ENCODE data around the gene RAD51.

The RAD51 gene

DNA sequence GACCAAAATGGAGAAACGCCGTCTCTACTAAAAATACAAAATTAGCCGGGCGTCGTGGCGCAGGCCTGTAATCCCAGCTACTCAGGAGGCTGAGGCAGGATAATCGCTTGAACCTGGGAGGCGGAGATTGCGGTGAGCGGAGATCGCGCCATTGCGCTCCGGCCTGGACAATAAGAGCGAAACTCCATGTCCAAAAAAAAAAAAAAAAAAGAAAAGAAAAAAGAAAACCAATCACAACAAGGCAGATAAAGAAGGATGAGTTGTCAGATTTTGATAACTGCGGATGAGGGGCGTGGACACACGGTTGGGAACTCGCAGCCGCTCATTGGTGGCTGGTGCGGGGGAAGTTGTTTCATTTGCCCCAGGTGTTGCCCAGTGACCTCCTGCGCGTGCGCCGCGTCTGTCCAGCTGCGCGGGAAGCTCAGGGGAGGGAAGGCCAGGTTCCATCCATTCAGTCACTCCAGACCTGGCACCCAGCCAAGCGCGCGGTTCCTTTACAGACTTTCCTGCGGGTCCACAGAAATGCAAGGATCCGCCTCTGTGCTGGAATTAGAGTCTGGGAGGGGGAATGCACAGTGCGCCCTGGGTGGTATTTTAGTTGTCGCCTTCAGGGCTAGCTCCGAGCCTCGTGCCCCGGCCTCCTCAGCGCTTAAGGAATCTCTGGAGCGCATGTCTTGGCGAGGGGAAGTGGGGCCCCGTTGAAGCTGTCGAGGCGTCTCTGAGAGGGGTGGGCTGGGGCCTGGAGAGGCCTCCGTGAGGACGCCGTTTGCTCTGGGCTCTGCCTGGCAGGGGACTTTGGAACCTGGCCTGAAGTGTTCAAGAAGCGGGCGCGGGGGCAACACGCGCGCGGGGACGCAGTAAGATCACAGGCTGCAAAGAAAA is 68.2 kb downstream of the RAD51 start:
- DNase-seq (ENCODE audit: low read depth) = no peak

DNA sequence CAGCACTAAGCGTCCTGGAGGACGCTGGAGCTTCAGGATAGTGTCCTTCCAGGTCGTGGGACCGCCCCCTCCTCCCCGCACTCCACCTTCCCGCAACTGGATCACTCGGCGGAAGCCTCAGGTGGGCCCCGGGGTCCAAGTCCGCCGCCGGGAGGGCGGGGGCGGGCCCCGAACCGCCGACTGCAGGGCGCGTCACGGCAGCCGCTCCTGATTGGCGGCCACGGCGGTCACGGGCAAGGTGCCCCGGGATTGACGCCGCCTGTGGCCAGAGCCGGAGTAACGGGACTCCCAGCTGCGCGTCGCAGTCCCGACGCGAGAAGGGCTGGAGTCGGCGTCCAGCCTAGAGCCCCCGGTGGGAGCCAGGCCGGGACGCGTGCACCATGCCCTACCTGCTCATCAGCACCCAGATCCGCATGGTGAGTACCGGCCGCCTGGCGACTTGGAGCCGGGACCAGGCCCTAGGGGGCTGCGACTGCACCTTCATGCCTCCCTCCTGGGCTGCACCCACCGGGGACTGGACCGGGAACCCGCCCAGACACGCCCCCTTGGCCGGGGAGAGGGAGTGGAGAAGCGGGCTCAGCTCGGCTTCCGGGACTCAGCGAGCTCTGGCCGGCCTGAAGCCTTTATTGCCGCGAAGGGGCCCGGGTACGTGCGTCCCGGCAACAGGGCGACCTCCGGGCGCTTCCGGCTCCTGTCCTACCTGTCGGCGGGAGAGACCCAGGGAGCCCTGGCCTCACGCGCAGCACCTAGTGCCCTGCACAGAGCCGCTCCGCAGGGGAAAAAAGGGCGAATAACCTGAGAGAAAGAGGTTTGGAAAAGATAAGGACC is 69.0 kb downstream of the RAD51 start, which contains the start of gene GCHFR:
GCHFR (plus strand) TSS at position 268 of the 828 bp plus-strand sequence; CDS start at position 381, 113 bp downstream.
- DNase-seq (ENCODE audit: low read depth) = no peak

GRCh38 chr15:40764629-40765103 is 69.7 kb downstream of the RAD51 start:
- DNase-seq (ENCODE audit: low read depth) = no peak

DNA sequence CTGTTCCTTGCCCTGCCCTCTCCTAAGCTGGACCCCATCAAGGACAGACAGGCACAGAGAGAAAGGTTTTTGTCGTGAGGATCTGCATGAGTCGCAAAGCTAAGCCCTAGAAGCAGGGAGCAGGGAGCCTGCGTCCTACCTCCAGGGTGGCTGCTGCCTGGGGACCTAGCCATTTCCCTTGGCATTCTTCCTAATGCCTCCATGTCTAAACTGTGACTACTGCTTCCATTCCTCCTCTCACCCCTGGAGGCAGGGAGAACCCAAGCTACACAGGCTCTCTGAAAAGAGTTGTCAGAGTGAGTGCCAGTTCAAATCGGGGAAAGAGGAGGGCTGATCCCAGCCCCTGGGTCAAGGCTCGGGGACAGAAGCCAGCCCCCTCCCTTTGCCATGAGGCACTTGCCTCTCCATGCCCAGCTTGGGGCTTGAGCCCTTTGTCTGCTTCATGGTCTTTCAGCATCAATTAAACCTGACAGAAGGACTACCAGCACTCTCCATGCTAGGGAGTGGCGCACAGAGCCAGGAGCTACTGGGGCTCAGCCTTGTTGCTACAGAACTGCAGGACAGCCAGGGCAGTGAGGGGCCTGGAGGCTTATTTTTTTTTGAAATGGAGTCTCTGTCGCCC is 71.3 kb downstream of the RAD51 start:
- no peak for DNase-seq (ENCODE audit: low read depth)

DNA sequence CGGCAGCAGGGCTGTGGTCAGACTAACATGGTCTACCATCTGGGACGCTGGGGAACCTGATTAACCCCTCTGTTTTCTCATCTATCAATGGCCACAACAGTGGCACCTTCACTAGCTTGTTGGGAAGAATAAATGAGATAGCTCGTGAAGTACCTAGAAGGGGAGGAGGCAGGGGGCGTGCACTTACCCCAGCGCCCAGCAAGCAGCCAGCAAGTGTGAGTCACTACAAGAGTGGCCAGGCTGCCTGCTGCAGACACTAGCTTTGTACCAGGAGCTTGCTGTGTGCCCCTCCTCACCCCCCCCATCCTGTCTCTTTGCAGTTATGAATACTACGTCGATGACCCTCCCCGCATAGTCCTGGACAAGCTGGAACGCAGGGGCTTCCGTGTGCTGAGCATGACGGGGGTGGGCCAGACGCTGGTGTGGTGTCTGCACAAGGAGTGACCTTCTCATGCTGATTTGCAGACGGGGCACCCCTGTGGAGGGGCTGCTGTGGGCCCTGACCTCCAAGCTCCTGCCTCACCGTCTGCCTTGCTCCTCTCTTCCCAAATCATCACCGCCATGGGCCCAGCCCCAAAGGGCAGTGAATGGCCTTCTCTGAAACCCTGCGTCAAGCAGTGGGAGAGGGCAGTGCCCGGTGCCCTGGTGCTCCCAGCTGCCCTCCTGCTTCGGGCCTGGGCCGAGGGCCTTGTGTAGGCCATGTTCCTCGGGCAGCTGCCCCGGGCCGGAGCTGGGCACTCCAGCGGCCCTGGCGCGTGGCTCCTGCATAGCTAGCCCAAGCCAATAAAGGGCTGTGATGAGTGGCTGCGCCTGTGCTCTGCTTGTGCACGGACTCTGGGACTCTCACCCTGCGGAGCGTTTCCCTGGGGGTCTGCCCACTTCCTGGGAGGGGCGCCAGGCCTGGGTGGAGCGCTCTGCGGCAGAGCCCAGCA is 72.2 kb downstream of the RAD51 start:
- no peak for DNase-seq (ENCODE audit: low read depth)

- DNase-seq (ENCODE audit: low read depth) = no peak
Measured at GRCh38 chr15:40767838-40768500, 73.0 kb downstream of the RAD51 start.

DNA sequence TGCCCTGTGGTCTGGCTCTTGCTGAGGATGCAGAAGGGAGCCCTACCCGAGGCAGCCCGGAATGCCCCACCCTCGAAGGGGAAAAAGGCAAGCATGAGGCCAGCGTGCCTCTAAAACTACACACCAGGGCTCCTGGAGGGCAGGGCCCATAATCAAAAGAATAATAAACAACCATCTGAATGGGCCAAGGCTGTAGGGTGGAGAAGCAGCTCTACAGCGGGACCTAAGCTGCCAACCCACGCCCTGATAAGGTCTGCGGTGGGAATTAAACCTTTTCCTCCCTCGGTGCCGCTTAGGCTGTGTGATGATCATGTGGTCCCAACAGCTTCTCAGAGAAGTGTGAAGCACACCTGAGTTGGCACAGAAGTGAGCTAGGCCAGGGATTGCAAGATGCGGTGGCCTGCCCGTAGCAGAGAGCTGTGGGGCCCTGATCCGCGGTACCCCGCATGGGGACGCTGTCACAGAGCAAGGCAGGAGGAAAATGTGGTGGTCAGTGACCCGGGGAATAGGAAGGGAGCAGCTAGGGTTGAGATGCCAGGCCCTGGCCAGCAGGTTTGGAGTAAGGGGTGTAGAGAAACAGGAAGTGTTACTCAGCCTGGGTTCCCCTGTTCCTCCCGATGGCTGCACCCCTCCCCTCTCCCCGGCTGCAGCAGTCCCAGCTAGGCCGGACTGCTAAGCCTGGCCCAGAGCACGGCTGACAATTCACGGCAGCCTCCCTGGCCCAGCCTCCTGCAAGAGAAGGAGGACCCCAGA is 73.7 kb downstream of the RAD51 start:
- no peak for DNase-seq (ENCODE audit: low read depth)

DNA sequence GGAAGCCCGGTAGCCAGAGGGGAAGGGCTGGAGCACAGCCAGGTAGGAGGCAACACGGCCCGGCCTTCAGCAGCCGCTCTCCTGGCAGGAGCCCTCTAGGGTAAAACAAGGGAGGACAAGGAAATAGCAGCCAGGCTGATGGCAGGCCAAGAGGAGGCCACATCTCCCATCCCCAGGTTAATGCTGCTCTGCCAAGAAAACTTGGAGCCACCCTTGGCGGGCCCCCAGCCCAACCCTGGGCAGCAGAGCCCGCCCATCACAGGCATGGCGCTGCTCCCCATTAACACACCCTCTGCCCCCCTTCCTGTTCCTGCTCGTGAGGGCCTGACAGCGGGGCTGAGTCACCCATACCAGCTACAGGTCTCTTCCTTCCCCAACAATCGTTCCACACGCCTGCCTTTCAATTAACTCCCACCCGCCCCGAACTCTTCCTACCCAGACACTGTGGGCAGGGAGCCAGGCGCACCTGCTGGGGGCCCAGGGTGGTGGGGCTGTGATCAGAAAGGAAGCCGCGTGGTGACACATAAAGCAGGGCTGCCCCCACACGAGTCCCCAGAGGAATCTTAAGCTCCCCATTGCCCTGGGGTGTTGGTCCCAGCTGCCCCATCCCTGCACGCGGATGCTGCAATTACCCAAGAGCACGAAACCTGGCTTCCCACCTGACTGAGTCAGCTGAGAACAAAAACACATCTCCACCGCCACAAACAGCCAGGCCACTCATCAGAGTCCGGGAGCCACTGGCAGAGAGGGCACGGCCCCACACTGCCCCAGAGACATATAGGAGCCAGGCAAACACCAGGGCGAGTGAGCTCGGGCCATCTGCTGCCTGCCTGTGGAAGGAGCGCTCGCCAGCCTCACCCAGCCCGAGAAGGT is 74.5 kb downstream of the RAD51 start, which contains the start of gene C15orf62:
C15orf62 (plus strand) TSS at position 707 of the 873 bp plus-strand sequence. CDS start 516 bp downstream, outside the sequence.
- no peak for DNase-seq (ENCODE audit: low read depth)

DNA sequence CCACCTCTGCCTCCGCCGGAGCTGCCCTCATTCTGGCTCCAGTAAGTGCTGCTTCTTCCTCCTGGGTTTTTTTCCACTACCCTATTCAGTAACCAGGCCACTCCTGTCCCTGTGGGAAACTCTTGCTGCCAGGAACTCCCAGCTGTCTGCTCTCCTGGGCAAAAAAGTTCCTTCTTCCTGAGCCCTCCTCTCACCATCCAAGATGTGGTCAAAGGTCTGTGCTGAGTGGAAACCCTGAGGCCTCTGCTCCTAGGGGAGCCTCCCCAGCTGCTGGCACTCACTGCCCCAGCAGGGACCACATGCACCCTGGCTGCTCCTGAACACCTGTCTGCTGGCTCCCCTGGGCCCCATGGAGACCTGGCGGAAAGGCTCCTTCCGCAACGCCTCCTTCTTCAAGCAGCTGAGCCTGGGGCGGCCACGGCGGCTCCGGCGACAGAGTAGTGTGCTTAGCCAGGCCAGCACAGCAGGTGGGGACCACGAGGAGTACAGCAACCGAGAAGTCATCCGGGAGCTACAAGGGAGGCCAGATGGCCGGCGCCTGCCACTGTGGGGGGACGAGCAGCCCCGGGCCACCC is 75.3 kb downstream of the RAD51 start:
- DNase-seq (ENCODE audit: low read depth) = no peak

GRCh38 chr15:40771242-40771641 is 76.3 kb downstream of the RAD51 start:
- no peak for DNase-seq (ENCODE audit: low read depth)

GRCh38 chr15:40772014-40772413 is 77.0 kb downstream of the RAD51 start:
- DNase-seq (ENCODE audit: low read depth) = no peak

GRCh38 chr15:40773496-40773895 is 78.5 kb downstream of the RAD51 start:
- no peak for DNase-seq (ENCODE audit: low read depth)

DNA sequence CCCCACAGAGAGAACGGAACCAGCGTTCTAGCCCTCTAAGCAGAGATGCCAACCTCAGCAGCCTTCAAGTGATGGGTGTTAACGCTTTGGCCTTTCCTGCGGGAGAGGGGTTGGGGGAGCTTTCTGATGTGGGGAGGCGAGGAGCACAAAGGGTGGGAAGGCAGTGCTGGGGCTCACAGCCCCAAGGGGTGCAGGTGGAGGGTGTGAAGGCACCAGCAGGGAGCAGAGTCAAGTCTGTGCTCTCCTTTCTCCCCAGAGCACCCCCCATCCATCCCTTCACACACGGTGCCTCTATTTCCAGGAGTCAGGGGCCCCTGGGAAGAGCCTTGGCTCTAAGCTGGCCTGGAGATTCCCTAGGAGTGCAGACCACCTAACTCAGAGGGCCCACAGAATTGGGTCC is 78.9 kb downstream of the RAD51 start:
- DNase-seq (ENCODE audit: low read depth) = no peak

DNA sequence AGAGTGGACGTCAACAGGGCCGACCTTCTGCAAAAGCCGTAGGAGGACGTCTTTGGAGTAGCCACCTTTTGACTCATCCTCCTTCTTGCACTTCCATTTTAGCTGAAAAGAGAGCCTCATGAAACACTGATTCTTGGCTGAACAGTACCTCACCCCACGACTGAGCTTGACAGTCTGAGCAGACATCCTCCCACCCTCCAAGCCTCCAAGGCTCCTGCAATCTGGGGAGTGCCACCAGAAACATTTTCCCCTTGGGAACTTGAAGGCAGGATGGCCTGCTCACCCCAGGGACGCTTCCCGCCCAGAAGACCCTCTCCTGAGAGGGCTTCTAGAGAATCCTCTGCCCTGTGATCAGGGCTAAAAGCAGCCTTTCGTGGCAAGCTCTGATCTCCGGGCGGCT is 80.0 kb downstream of the RAD51 start:
- no peak for DNase-seq (ENCODE audit: low read depth)

GRCh38 chr15:40775740-40776536 is 81.0 kb downstream of the RAD51 start:
- DNase-seq (ENCODE audit: low read depth) = no peak

GRCh38 chr15:40776537-40777141 is 81.7 kb downstream of the RAD51 start:
- DNase-seq (ENCODE audit: low read depth) = no peak

Measured in non-pigmented ciliary epithelial cell (primary cell).